ENCODE measurements around the gene HLF.

The HLF gene

DNA sequence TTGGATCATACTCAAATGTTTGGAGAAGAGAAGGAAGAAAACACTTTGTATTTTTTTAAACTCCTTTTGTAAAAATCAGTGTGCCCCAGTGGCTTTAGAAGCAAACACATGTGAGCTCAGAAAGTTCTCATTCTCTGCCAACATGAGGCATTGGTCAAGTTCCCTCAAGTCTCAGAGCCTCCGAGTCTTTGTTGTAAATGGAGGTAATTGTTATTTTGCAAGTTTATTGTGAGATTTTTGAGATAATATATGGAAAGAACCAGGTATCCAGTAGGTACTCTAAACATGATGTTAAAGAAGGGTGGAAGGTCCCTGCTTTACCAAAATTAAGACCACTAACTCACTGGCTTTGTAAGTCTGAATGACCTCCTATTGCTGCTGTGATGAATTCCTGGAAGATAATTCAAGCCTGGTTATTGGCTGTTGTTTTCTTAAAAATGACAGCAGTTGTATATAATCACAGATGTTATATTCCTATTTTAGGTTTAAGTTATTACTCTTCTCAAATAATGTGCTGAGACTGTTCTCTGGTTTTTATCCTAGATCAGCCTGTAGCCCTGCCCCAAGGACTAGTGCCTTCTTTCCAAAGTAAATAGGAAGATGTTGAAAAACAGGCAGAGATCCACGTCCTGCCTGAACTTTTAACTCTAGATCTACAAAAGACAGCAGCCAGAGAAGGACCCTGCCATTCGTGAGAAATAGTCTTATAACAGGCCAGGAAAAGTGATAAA is 2.4 kb downstream of the HLF start:
- Histone ChIP-seq H3K9ac (ENCODE audit: low read depth, low read length, poor library complexity) (no peak overlapping the region), H2AK5ac (ENCODE audit: low read depth, low read length) (no peak overlapping the region), H2BK12ac (ENCODE audit: low read length) (no peak overlapping the region), H3K4ac (ENCODE audit: low read length) (no peak overlapping the region), H3K79me1 (ENCODE audit: low read depth, low read length) (no peaks in the 10 kb centered on the region), H2BK120ac (ENCODE audit: low read depth, low read length) (no peak overlapping the region), H3K4me3 (ENCODE audit: low read length in 2 of 2) (no peak overlapping the region), H3K4me1 (ENCODE audit: control insufficient read depth in 2 of 2, insufficient read depth in 1 of 2, low read depth in 1 of 2, low read length in 2 of 2) (peaks cover 6 to 11% of the 10 kb centered on the region in 2 donors), H2BK5ac (ENCODE audit: low read length) (no peak overlapping the region), H4K91ac (ENCODE audit: low read depth, low read length, poor library complexity) (no peak overlapping the region), H3K18ac (ENCODE audit: low read length) (no peak overlapping the region), H3K23ac (ENCODE audit: low read depth, low read length, poor library complexity) (no peak overlapping the region), H3K36me3 (replicated peaks in 1 of 2; ENCODE audit: control insufficient read depth in 2 of 2, insufficient read depth in 2 of 2, low read length in 2 of 2) (no peaks in the 10 kb centered on the region), H2AFZ (ENCODE audit: low read length) (no peak overlapping the region), H3K27ac (replicated peaks; ENCODE audit: low read length) (no peak overlapping the region), H4K8ac (ENCODE audit: low read depth, low read length) (no peak overlapping the region), H3K27me3 (ENCODE audit: control insufficient read depth in 3 of 3, insufficient read depth in 3 of 3, low read depth in 1 of 3, low read length in 3 of 3) (peaks cover 6 to 83% (median 39%) of the 10 kb centered on the region in 3 experiments), H3K9me3 (replicated peaks in 1 of 2; ENCODE audit: control insufficient read depth in 2 of 2, insufficient read depth in 1 of 2, low read depth in 1 of 2, low read length in 2 of 2) (peaks cover 0 to 6% of the 10 kb centered on the region in 2 donors), H3K14ac (ENCODE audit: low read length) (no peak overlapping the region), H3K4me2 (ENCODE audit: insufficient read depth, low read length, poor library complexity, severe bottlenecking) (no peak overlapping the region), H2BK15ac (ENCODE audit: low read length) (no peak overlapping the region)
- WGBS, 2 donors (ENCODE audit: extremely low coverage in 2 of 2, insufficient read length in 2 of 2, insufficient replicate concordance in 1 of 2), result no CpG with 5 or more reads among the region's 3 CpGs
- DNase-seq (ENCODE audit: low spot score), result no peak

DNA sequence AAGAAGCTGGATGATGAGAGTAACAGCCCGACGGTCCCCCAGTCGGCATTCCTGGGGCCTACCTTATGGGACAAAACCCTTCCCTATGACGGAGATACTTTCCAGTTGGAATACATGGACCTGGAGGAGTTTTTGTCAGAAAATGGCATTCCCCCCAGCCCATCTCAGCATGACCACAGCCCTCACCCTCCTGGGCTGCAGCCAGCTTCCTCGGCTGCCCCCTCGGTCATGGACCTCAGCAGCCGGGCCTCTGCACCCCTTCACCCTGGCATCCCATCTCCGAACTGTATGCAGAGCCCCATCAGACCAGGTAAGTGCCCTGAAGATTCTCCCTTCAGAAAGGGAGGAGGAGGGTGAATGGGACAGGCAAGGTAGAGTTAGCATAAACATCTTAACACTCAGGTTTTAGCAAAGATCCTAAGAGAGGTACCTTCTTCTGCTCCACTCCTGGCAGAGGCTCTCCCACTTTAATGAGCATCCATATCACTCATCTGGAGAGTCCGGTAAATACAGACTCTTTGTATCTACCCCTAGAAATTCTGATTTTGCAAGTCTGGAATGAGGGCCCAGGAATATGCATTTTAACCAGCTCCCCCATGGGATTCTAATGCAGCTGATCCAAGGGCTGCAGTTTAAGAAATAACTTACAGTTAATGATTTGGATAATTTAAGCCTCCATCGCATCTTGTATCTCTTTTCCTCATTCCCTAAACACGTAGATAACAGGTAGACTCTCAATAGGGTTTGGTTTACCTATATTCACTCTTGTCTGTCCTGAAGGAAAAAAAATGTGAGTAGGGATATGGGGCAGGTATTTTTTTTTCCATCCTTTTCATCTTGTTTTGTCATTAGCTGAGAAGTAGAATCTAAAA is 3.3 kb downstream of the HLF start:
- Histone ChIP-seq H3K79me1 (ENCODE audit: low read depth, low read length) (no peaks in the 10 kb centered on the region), H2AK5ac (ENCODE audit: low read depth, low read length) (no peak overlapping the region), H4K91ac (ENCODE audit: low read depth, low read length, poor library complexity) (no peak overlapping the region), H3K9me3 (replicated peaks in 1 of 2; ENCODE audit: control insufficient read depth in 2 of 2, insufficient read depth in 1 of 2, low read depth in 1 of 2, low read length in 2 of 2) (peaks cover 0 to 6% of the 10 kb centered on the region in 2 donors), H3K4ac (ENCODE audit: low read length) (no peak overlapping the region), H2AFZ (ENCODE audit: low read length) (no peak overlapping the region), H3K4me1 (ENCODE audit: control insufficient read depth in 2 of 2, insufficient read depth in 1 of 2, low read depth in 1 of 2, low read length in 2 of 2) (peaks cover 6 to 11% of the 10 kb centered on the region in 2 donors), H3K23ac (ENCODE audit: low read depth, low read length, poor library complexity) (no peak overlapping the region), H2BK5ac (ENCODE audit: low read length) (no peak overlapping the region), H3K27ac (replicated peaks; ENCODE audit: low read length) (no peak overlapping the region), H3K18ac (ENCODE audit: low read length) (no peak overlapping the region), H2BK120ac (ENCODE audit: low read depth, low read length) (no peak overlapping the region), H4K8ac (ENCODE audit: low read depth, low read length) (no peak overlapping the region), H3K14ac (ENCODE audit: low read length) (no peak overlapping the region), H3K27me3 (ENCODE audit: control insufficient read depth in 3 of 3, insufficient read depth in 3 of 3, low read depth in 1 of 3, low read length in 3 of 3) (peaks cover 6 to 78% (median 32%) of the 10 kb centered on the region in 3 experiments), H3K36me3 (replicated peaks in 1 of 2; ENCODE audit: control insufficient read depth in 2 of 2, insufficient read depth in 2 of 2, low read length in 2 of 2) (no peaks in the 10 kb centered on the region), H2BK12ac (ENCODE audit: low read length) (no peak overlapping the region), H3K4me3 (ENCODE audit: low read length in 2 of 2) (no peak overlapping the region), H2BK15ac (ENCODE audit: low read length) (no peak overlapping the region), H3K9ac (ENCODE audit: low read depth, low read length, poor library complexity) (no peak overlapping the region), H3K4me2 (ENCODE audit: insufficient read depth, low read length, poor library complexity, severe bottlenecking) (no peak overlapping the region)
- WGBS, 2 donors (ENCODE audit: extremely low coverage in 2 of 2, insufficient read length in 2 of 2, insufficient replicate concordance in 1 of 2), result no CpG with 5 or more reads among the region's 11 CpGs
- DNase-seq (ENCODE audit: low spot score), result no peak

DNA sequence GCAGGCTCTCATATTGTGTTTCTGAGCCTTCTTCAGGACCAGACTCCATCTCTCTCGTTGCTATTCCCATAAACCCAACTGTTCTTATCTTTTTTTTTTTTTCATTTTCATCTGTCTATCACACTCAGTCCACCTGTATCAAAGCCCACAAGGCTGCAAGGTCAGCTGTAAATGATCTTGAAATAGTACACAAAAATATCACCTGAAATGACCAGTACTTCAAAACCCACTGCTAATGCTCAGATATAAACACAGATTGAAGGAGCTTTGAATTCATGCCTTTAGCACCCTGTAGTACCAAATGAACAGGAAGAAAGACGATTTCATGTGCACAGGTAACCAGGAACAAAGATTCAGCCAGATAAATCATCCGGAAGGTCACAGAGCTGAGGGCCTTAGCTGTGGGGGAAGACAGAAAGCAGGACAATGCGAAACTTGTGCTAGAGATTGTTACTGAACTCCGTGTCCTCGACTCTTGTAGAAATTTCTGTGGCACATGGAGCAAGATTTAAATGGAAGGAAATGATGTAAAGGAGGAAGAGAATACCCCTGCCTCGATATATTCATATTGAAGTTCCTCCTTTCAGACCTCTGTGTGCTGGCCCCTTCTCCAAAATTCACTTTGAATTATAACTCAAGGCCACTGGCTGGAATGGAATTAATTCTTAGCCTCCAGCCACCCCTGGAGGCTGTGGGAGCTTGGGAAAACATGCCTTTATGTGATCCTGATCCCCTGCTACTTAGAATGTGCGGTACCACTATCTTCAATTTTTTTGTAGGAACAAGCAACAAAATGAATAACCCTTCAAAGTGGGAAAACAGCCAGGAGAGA is 4.1 kb downstream of the HLF start:
- no peaks in the 10 kb centered on the region for H3K79me1 ChIP-seq (ENCODE audit: low read depth, low read length)
- H2BK12ac ChIP-seq (ENCODE audit: low read length), result no peak overlapping the region
- H2AFZ ChIP-seq (ENCODE audit: low read length), result no peak overlapping the region
- no peak overlapping the region for H3K14ac ChIP-seq (ENCODE audit: low read length)
- H3K27me3 ChIP-seq (ENCODE audit: control insufficient read depth in 3 of 3, insufficient read depth in 3 of 3, low read depth in 1 of 3, low read length in 3 of 3), result peaks cover 5 to 77% (median 24%) of the 10 kb centered on the region in 3 experiments
- H3K36me3 ChIP-seq (replicated peaks in 1 of 2; ENCODE audit: control insufficient read depth in 2 of 2, insufficient read depth in 2 of 2, low read length in 2 of 2), result no peaks in the 10 kb centered on the region
- H2BK15ac ChIP-seq (ENCODE audit: low read length), result no peak overlapping the region
- H3K4me3 ChIP-seq (ENCODE audit: low read length in 2 of 2), result no peak overlapping the region
- no peak overlapping the region for H3K18ac ChIP-seq (ENCODE audit: low read length)
- no peak overlapping the region for H3K27ac ChIP-seq (replicated peaks; ENCODE audit: low read length)
- H4K8ac ChIP-seq (ENCODE audit: low read depth, low read length), result no peak overlapping the region
- H3K4me1 ChIP-seq (ENCODE audit: control insufficient read depth in 2 of 2, insufficient read depth in 1 of 2, low read depth in 1 of 2, low read length in 2 of 2), result peaks cover 3 to 8% of the 10 kb centered on the region in 2 donors
- H3K4me2 ChIP-seq (ENCODE audit: insufficient read depth, low read length, poor library complexity, severe bottlenecking), result no peak overlapping the region
- H3K4ac ChIP-seq (ENCODE audit: low read length), result no peak overlapping the region
- no peak overlapping the region for H3K9ac ChIP-seq (ENCODE audit: low read depth, low read length, poor library complexity)
- H2BK120ac ChIP-seq (ENCODE audit: low read depth, low read length), result no peak overlapping the region
- no peak overlapping the region for H3K23ac ChIP-seq (ENCODE audit: low read depth, low read length, poor library complexity)
- H4K91ac ChIP-seq (ENCODE audit: low read depth, low read length, poor library complexity), result no peak overlapping the region
- peaks cover 0 to 6% of the 10 kb centered on the region in 2 donors for H3K9me3 ChIP-seq (replicated peaks in 1 of 2; ENCODE audit: control insufficient read depth in 2 of 2, insufficient read depth in 1 of 2, low read depth in 1 of 2, low read length in 2 of 2)
- no CpG with 5 or more reads among the region's 8 CpGs for WGBS, 2 donors (ENCODE audit: extremely low coverage in 2 of 2, insufficient read length in 2 of 2, insufficient replicate concordance in 1 of 2)
- H2AK5ac ChIP-seq (ENCODE audit: low read depth, low read length), result no peak overlapping the region
- DNase-seq (ENCODE audit: low spot score), result no peak
- no peak overlapping the region for H2BK5ac ChIP-seq (ENCODE audit: low read length)

Measured in neuronal stem cell (in vitro differentiated cells).